ENCODE measurements around the gene MCL1.
A peak's percentile ranks its signal among the peaks of the same experiment; 100 is the strongest.
"Not testable (repeated sequence)": the region's sequence is repeated elsewhere in the genome, so short reads cannot be mapped to it uniquely, and the experiment has no call there.

Gene MCL1

DNA sequence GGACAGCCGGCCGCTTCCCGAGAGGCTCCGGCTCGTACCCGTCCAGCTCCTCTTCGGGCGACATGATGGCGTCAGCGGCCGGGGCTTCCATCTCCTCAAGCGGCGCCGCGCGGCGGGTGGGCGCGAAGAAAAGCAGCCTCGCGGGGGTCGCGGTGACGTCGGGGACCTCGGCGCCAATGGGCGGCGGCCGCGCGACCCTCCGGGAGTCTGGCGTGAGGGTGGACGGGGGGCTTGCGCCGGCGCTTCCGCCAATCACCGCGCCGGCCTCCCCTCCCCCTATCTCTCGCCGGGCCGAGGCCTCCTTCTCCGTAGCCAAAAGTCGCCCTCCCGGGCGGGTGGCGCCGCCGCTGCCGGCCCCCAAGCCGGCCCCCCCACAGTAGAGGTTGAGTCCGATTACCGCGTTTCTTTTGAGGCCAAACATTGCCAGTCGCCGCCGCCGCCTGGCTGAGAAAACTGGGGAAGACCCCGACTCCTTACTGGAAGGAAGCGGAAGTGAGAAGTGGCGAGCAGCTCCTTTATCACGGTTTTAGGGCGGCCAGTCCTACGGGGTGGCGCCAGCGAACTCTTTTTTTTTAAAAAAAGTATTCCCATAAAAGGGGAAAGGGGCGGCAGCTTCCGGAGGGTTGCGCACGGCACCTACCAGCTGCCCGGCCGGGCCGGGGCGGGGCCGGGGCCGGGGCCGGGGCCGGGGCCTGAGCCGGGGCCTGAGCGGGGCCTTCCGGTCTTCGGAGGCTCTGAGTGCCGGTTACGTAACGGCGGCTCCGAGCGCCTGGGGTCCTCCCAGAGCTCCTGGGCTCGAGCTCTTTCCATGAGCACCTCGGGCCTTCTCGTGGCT, at the start of gene MCL1:
Gene MCL1, minus strand, starts transcription at position 501 of the 835 bp plus-strand sequence. Its CDS starts 80 bp downstream, at position 421.
- peak; percentile 82 for DNase-seq

DNA sequence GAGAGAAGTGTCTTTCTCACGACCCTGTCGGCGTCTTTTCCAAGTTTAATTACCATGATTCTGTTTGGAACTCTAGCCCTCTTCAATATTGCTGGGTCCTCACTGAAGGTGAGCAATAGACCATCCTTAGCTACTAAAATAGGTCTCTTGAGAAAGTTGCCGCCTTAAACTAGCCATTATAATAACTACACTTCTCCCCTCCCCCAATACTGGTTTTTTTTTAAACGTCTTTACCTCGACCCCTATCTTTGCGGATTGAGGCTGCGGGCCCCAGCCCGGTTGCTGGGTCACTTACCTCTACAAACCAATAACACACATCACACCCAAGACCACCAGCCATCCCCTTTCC, 49.3 kb upstream of the MCL1 start:
- no peak for DNase-seq

DNA sequence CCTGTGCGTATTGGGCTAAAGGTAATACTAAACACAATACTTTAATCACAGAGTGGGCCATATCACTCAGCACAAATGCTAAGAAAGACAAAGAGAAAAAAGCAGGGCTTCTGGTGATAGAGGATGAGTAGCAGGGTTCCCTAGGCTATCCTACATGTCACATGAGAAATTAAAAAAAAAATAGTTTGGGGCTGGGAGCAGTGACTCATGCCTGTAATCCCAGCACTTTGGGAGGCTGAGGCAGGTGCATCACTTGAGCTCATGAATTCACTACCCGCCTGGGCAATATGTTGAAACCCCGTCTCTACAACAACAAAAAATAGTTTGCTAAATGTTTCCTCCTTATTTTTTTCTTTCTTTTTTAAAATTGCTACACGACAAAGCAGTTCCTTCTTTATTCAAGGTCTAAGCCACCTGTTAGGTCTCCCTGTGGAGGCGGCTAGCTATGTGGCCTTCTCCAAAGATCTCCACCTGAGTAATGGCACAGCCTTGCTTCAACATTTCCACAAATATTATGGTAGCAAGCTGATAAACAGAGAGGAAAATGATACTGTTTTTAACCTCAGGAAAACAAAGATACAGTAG, 48.5 kb upstream of the MCL1 start:
- DNase-seq: no peak

DNA sequence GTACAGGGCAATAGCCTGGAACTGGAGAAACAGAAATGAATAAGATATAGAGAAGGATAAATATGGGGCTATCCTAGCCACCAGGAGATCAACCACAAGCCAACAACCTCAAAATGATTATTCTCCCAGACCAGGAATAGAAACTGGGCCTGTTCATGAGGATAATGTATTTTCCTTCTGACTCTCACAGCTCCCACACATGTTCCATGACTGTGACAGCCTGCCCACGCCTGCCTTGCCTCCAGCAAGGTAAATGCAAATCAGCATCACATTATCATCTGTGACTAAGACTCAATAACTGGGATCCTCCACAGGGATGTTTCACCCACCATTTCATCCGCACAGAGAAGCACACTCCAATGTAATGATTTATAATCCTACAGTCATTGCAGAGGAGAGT, 46.7 kb upstream of the MCL1 start:
- no peak for DNase-seq

DNA sequence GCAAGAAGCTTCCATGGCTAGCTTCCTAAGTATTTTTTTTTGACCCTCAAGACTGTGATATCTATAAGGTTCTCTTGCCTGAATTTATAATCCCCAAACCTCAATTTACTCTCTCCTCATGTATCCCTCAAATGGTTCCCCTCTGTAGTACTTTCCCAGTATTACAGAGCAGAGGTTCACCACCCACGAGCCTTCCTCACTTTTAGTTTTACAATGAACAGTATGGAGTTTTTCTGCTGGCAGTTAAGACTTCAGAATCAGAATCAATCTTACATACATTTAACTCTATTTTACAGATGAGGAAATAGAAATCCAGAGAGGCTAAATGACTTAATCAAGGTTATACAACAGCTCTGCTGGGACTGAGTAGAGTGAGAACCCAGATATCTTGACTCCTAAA, 45.1 kb upstream of the MCL1 start:
- not testable (repeated sequence) for DNase-seq

DNA sequence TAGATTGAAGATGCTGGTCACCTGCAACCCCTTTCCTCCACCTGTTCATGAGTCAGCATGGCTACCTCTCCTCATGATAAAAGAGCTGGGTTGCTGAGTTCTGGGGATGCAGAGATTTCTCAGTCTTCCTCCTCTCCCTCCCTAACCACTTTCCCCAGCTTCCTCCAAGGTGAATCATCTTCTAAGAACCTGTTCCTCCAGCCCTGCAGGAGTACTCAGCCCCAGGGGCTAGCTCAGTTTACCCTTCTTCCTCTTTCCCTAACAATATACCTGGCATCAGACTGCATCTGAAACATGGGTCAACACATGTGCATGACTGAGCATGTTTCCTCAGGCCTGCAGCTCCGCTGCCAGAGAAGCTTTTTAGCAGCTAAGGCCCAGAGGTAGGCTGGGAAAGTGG, 44.7 kb upstream of the MCL1 start:
- DNase-seq: not testable (repeated sequence)

DNA sequence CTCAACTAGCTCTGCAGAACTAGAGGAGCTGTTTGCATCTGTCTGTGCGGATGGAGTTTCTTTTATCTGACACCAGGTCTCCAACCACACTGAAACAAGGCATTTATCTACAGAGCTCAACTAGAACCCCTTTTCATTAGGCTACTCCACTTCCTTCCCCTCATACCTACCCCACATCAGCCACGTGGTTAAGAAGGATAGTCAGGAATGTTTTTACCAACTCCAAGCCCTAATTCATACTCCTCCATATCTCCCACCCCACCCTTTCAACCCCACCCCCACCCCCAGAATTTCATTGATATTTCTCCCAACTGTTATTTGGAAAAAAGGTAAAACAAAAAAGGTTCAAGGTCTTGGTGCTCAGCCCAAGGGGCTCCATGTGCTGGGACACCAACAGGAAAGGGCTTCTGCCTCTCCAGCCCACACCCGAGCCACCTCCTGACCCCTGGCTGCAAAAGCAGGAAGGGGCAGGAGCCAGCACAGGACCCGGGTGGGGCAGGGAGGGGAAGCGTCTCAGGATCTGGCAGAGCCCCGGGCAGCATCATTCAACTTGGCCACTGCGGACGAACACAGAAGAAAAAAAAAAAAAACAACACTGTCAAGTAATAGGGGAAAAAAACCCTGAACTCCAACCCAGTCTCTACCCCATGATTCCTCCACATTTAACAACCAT, 43.0 kb upstream of the MCL1 start:
- no peak for DNase-seq

DNA sequence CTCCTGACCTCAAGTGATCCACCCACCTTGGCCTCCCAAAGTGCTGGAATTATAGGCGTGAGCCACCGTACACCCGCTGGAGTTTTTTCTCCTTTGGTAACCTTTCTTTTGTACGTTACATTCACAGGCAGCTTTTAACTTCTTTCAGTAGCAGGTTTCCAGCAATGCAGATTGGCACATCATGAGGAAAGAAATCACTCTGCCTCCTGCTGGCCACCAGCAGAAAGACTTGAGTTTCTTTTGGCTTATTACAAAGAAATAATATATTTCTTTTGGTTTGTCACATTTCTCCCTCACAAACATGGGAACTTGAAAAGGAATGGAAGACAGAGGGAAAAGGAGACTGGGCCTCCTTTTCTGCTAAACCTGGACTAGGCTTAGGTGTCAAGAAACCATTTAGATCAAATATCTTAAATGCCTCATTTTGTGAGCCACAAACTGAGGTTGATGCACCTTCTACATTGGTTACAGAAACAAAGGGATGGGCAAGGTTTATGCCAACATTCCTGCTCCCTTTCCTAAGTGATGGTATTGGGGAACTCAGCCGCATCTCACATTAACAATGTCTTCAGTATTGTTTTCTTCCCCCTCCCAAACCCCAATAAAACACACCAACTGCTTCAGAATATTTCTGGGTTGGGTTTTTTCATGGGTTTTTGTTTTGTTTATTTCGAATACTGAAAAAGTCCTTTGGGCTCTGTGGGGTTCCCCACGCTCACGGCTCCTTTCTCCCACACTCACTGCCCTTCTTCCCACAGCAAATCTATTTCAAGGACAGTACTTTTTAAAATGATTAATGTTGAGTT, 42.3 kb upstream of the MCL1 start:
- DNase-seq: peak; percentile 62

DNA sequence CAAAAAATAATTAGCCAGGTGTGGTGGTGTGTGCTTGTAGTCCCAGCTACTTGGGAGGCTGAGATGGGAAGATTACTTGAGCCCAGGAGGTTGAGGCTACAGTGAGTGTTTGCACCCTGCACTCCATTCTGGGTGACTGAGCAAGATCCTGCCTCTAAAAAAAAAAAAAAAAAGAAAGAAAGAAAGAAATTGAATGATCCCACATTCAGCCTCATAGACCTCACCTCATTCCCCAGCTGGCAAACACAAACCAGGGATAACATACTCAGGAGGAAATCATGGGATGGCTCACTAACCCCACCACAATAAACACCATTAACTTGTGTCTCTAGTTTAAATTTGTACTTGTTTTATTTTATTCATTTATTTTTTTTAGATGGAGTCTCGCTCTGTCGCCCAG, 41.5 kb upstream of the MCL1 start:
- DNase-seq: no peak

DNA sequence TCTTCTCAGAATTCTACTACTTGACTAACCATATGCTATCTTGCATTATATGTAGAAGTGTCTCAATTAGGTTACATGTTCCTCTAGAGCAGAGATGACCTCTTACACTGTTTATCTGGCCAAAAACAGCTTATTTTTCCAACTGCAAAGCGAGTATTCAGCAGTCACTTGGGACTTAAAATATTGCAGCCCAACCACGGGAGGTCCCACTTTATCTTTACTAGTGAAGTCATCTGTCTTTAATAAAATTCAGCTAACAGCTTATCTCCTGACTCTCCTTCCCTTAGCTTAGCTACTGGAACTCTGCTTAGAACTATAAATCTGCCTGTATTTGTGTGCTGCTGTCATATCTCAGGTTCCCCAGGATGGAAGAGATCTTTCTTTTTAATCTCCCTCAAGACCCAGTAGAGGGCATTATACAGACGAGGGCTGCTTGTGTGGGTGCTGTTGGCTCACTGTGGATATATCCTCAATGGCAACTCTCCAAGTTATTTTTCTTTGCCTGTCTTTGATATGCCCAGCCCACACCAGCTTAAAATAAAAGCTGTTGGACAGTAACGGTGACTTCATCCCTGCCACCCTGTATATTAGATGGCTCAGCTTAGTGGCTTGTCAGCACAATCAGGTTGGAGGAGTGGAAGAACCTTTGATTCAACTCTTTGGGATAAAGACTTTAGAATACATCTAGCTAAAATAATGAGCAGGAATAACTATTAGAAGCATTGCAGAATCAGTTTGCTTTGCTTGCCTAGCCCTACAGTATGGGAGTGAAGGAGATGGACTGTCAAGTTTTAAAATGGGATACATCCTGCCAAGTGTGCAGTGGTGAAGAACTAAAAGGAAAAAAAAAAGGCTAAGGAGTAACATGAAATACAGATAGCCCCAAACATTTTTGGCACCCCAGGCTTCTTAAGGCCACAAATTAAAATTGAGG, 40.4 kb upstream of the MCL1 start:
- DNase-seq: no peak

DNA sequence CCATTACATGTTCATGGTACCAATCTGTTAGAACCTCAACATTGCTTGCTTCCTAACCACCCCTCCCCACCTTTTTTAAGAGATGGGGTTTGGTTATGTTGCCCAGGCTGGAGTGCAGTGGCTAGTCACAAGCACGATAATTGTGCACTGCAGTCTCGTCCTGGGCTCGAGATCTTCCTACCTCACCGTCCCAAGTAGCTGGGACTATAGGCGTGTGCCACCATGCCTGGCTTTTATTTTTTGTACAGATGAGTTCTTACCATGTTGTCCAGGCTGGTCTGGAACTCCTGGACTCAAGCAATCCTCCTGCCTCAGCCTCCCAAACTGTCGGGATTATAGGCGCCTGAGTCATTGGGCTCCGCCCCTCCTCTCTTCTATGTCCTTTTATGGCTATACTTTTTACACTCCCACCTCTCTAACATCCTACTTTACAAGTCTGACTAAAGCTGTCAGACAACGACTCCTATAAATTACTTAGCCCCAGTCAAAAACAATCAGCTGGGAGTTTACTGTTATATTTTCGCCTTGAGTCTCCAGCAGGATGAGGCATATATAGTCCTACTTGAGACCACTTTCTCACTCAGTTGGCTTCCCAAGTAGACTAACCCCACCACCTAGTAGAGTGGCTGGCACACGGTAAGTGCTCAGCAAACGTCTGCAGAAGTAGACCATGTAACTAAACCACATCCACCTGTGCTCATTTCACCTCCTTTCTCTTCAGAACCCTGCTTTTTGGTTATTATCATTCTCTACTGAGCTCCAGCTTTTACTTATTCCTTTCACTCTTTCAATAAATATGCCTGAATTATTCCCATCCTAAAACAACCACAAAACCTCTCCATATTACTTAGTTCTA, 36.2 kb upstream of the MCL1 start:
- no peak for DNase-seq

DNA sequence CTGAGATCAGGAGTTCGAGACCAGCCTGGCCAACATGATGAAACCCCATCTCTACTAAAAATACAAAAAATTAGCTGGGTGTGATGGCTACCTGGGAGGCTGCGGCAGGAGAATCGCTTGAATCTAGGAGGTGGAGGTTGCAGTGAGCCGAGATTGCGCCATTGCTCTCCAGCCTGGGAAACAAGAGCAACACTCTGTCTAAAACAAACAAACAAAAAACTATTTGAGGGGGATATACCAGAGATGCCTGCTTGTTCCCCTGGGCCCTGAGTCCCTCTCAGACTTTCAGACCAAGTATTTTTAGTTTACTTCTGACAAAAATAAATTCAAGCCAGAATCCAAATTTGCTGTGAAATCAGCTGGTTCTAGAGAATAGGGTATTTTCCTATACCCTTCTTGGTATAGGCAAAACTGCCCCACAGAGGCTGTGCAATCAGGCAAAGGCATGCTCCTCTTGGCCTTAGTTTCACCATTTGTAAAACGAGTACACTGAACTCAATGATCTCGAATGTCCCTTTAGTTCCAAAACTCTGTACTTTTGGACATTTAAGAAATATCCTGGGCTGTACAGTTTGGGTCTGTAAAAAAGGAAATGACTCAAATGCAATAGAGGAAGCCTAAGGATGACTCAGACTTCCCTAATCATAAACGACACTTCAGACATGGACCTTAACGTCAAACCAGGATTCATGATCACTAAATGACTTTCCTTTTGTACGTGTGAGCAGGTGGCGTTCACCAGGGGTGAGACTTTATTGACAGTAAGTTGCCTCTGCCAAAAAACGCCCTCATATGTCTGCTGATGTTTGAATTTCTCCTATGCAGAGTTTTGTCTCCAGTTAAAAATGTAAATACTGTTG, 33.9 kb upstream of the MCL1 start:
- DNase-seq: peak; percentile 46

DNA sequence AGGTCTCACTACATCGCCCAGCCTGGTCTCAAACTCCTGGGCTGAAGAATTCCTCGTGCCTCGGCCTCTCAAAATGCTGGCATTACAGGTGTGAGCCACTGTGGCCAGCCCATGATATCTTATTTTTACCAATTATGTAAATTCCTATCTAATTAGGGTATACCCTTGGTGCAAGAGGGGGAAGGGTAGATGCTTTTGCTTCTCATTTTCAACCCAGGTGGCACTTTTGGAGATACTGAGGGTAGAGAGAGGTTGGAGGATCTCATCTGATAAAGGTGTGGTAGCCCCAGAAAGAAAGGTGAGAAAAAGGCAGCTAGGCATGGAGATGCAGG, 32.6 kb upstream of the MCL1 start:
- no peak for DNase-seq

DNA sequence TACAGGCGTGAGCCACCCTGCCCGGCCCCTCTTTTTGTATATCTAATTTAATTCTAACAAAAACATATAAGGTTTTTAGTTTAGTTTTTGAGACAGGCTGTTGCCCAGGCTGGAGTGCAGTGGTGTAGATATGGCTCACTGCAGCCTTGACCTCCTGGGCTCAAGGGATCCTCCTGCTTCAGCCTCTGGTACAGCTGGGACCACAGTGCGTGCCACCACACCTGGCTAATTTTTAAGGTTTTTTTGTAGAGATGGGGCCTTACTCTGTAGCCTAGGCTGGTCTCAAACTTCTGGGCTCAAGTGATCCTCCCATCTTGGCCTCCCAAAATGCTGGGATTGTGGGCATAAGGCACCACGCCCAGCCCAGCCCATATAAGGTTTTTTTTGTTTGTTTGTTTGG, 31.2 kb upstream of the MCL1 start:
- no peak for DNase-seq

DNA sequence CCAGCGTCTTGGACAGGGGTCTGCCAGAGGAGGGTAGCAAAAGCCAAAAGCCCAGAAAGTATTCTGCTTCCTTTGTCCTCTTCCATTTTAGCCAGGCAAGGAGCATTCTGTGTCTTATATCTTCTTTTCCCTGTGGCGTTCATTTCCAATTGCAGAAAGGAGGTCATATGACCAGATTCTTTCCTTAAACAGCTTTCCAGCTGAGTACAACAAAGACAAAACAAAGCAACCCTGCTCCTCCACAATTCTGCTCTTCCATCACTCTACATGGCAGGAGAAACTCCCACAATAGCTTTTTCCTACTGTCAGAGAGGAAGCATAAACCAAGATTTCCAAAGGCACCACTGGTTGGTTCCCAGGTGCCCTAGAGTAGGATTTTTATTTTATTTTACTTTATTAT, 30.3 kb upstream of the MCL1 start:
- DNase-seq: no peak

DNA sequence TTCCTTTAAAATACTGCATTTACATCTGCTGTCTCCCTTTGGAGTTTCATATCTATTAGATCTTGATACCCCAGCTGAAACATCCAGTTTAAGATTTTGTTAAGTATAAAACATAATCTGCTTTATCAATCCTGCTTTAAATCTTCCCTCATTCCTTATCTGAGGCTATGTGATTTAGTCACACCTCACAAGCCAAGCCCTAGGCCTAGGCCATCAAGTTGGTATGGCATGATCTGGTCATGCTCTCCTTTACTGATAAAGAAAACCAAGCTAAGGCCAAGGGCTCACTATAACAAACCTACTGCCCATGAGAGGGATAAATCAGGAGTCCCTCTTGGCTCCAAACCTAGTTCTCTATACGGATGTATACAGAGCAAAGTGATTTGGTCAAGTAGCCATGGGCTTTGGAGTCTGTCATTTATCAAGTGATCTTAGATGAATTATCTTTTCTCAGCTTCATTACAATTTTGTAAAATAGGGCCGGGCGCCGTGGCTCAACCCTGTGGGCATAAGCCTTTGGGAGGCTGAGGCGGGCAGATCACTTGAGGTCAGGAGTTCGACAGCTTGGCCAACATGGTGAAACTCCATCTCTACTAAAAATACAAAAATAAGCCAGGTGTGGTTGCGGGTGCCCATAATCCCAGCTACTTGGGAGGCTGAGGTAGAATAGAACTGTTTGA, 27.2 kb upstream of the MCL1 start:
- DNase-seq: no peak

DNA sequence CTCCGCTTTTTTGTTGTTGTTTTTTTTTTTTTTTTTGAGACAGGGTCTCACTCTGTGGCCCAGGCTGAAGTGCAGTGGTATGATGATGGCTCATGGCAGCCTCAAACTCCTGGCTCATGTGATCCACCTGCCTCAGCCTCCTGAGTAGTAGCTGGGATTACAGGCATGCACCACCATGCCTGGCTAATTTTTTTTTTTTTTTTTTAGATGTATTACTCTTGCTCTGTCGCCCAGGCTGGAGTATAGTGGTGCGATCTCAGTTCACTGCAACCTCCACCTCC, 26.0 kb upstream of the MCL1 start:
- DNase-seq: not testable (repeated sequence)

DNA sequence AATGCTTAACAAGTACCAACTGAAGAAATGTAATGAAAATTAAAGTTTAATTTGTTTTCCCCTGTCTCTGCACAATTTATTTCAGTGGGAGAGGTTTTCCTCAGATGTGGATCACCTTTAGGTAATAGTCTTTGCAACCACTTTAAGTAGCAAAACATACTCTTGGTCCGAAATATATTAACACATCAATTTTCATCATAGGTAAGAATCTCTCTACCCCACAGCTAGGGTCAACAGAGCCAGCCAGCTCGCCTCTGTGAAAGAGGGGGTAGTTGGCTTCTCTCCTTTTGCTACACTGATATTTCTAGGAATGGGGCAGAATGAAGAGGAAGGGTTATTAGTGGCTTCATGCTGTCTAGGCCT, 24.8 kb upstream of the MCL1 start:
- DNase-seq: no peak

DNA sequence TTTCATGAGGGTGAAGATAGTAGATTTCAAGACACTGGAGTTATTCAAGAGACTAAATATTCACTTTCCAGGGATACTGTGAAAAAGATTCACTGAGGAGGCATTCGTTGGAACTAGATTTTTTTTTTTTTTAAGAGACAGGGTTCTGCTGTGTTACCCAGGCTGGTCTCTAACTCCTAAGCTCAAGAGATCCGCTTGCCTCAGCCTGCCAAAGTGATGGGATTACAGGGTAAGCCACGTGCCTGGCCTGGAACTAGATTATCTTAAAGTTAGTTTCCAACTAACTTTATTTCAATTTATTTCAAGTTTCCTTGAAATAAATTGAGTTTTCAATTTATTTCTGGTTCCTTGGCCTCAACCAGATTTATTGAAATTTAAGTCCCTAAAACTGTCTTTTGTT, 24.3 kb upstream of the MCL1 start:
- no peak for DNase-seq

DNA sequence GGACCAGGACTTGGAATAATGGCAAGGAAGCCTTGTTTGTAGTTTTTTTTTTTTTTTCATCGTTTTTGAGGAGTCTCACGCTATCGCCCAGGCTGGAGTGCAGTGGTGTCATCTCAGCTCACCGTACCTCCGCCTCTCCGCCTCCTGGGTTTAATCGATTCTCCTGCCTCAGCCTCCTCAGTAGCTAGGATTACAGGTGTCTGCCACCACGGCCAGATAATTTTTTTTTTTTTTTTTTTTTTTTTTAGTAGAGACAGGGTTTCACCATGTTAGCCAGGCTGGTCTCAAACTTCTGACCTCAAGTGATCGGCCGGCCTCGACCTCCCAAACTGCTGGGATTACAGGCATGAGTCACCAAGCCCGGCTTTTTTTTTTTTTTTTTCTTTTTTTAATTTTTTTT, 23.0 kb upstream of the MCL1 start:
- not testable (repeated sequence) for DNase-seq

All from activated naive CD4-positive, alpha-beta T cell treated with anti-CD3 and anti-CD28 coated beads, Interleukin-2, amount 50 U/mL, for 16 hours (primary cell).